Heart left ventricle (tissue), 13 donors: ENCODE measurements around the gene HOXB1.

Experiments used
- POLR2A ChIP-seq, 2 donors: fragments of 450-650 bp; IDR thresholded peaks; one replicate each; pipeline ENCODE4 v1.6.1; 2017; ENCODE audit warnings: antibody characterized with exemption in 2 of 2, mild to moderate bottlenecking in 2 of 2, moderate library complexity in 2 of 2
- TF ChIP-seq, protein P1 (sequence below), 12 donors: fragments of 200-600 bp; sonication (generic) in 4 of 12; IDR thresholded peaks; one replicate each; pipeline versions ENCODE4 v1.5.0 to v1.8.0; 2018 to 2022; ENCODE audit warnings: antibody characterized with exemption in 12 of 12, mild to moderate bottlenecking in 5 of 12
- donor health status: ischemic (EF 13 %, LVEDD 7.1; RV severe dilation, severe dysfunction).
- donor health status: DM: no; HTN: yes; CAD: no.
- donor health status: DM: no; HTN: no; CAD: no.
- donor health status: ischemic (EF 25% LVEDD 6.9; RV normal size, moderate dysfunction).
- donor health status: ischemic (EF 25% LVEDD 5.7; RV mildly dilated, moderate dysfunction).
- donor health status: ischemic (EF 35%, LVEDD 5.7; RV mildly dilated, moderate dysfunction).
- donor health status: nonischemic (EF 11% LVEDD 7.7; RV severe dilation, severe dysfunction).
- donor health status: DM: yes; HTN: yes; CAD: no.
- donor health status: PGD.
- donor health status: ischemic (EF 29% LVEDD 5.4; RV normal size, mild dysfunction).
- donor health status: nonischemic (EF 23%, LVEDD 6.1; RV moderate dilation, normal function).

- TF ChIP-seq, protein P1, sequence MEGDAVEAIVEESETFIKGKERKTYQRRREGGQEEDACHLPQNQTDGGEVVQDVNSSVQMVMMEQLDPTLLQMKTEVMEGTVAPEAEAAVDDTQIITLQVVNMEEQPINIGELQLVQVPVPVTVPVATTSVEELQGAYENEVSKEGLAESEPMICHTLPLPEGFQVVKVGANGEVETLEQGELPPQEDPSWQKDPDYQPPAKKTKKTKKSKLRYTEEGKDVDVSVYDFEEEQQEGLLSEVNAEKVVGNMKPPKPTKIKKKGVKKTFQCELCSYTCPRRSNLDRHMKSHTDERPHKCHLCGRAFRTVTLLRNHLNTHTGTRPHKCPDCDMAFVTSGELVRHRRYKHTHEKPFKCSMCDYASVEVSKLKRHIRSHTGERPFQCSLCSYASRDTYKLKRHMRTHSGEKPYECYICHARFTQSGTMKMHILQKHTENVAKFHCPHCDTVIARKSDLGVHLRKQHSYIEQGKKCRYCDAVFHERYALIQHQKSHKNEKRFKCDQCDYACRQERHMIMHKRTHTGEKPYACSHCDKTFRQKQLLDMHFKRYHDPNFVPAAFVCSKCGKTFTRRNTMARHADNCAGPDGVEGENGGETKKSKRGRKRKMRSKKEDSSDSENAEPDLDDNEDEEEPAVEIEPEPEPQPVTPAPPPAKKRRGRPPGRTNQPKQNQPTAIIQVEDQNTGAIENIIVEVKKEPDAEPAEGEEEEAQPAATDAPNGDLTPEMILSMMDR (IDR thresholded peaks at IDR 0.05) = no peak
- no peak for TF ChIP-seq POLR2A (IDR thresholded peaks at IDR 0.05)
Measured at GRCh38 chr17:48484256-48484655, 46.6 kb downstream of the HOXB1 start.
